Adrenal gland (tissue), 5 donors: ENCODE data around the gene GPRIN1.

Experiments
- POLR2A ChIP-seq, 2 donors: fragments of 450-650 bp; IDR thresholded peaks; one replicate each; pipeline ENCODE4 v1.6.1; 2017; ENCODE audit warnings: antibody characterized with exemption in 2 of 2, mild to moderate bottlenecking in 2 of 2, moderate library complexity in 1 of 2
- TF ChIP-seq, protein P1 (sequence below), 6 experiments: fragments of 450-650 bp in 4 of 6; fragments of 200-600 bp in 2 of 6; sonication (generic) in 1 of 6; IDR thresholded peaks; 1 replicate in 5 of 6; 2 replicates in 1 of 6; pipeline versions ENCODE4 v1.5.1 to v1.8.0; 2016 to 2021; ENCODE audit warnings: antibody characterized with exemption in 6 of 6, mild to moderate bottlenecking in 2 of 6, moderate library complexity in 1 of 6
- donor health status: DM: no; HTN: no; CAD: no.

- TF ChIP-seq, protein P1, sequence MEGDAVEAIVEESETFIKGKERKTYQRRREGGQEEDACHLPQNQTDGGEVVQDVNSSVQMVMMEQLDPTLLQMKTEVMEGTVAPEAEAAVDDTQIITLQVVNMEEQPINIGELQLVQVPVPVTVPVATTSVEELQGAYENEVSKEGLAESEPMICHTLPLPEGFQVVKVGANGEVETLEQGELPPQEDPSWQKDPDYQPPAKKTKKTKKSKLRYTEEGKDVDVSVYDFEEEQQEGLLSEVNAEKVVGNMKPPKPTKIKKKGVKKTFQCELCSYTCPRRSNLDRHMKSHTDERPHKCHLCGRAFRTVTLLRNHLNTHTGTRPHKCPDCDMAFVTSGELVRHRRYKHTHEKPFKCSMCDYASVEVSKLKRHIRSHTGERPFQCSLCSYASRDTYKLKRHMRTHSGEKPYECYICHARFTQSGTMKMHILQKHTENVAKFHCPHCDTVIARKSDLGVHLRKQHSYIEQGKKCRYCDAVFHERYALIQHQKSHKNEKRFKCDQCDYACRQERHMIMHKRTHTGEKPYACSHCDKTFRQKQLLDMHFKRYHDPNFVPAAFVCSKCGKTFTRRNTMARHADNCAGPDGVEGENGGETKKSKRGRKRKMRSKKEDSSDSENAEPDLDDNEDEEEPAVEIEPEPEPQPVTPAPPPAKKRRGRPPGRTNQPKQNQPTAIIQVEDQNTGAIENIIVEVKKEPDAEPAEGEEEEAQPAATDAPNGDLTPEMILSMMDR (IDR thresholded peaks at IDR 0.05), result no peak
- TF ChIP-seq POLR2A (IDR thresholded peaks at IDR 0.05), result no peak
Observed at GRCh38 chr5:176624142-176624541, 14.2 kb upstream of the GPRIN1 start.
